IMR-90 (cell line): ENCODE results near the gene NEK11. TPM values are rescaled to one million over a fixed set of nuclear protein-coding genes. Genes with fewer than 3 reads are reported as not detected.

Experiments
- ATAC-seq: fragments of 200-7000 bp; cut with Tn5 transposase; 2 replicates; pipeline ENCODE4 v1.9.1; 2020; ENCODE audit warnings: low read depth, mild to moderate bottlenecking, moderate library complexity
- BruUV-seq: library from RNA; stranded (reverse); fragments of 400-500 nt; replicated peaks from 2 replicates; lab custom pipeline; 2021; lab: Mats Ljungman, UMichigan
- CTCF ChIA-PET: fragments of 300-600 bp; formaldehyde crosslinking; extraction: SDS; loops from one replicate; lab custom pipeline; 2021; ENCODE audit warnings: antibody characterized with exemption; lab: Yijun Ruan, JAX
- POLR2A ChIA-PET: fragments of 300-600 bp; sonication (Branson Sonifier 250); formaldehyde crosslinking; loops from one replicate; lab custom pipeline; 2022; ENCODE audit warnings: antibody characterized with exemption; ENCODE audit not compliant: unreplicated experiment; lab: Charles Lee
- DNase-seq: peaks from one replicate; pipeline ENCODE4 v3.0.0; 2013
- H2AFZ ChIP-seq: replicated peaks from 2 replicates; pipeline ENCODE3; 2013; ENCODE audit warnings: low read length, mild to moderate bottlenecking; ENCODE audit not compliant: poor library complexity
- H2AK5ac ChIP-seq: 2 replicates; pipeline ENCODE4 v1.6.1; 2013; ENCODE audit warnings: low read depth, low read length, inconsistent platforms
- H2AK9ac ChIP-seq: replicated peaks from 2 replicates; pipeline ENCODE3; 2013; ENCODE audit warnings: mild to moderate bottlenecking, low read depth, low read length, moderate library complexity; ENCODE audit not compliant: poor library complexity
- H2BK120ac ChIP-seq: 2 replicates; pipeline ENCODE4 v1.6.1; 2013; ENCODE audit warnings: low read depth, low read length, inconsistent platforms
- H2BK15ac ChIP-seq: 3 replicates; pipeline ENCODE4 v1.6.1; 2013; ENCODE audit warnings: low read depth, low read length, inconsistent platforms
- H2BK20ac ChIP-seq: 2 replicates; pipeline ENCODE4 v1.6.1; 2013; ENCODE audit warnings: low read depth, mild to moderate bottlenecking, inconsistent platforms, low read length, moderate library complexity
- H2BK5ac ChIP-seq: 2 replicates; pipeline ENCODE4 v1.6.1; 2013; ENCODE audit warnings: mild to moderate bottlenecking, low read depth, low read length, inconsistent platforms; ENCODE audit not compliant: poor library complexity, severe bottlenecking
- H3K14ac ChIP-seq: replicated peaks from 2 replicates; pipeline ENCODE4 v1.6.1; 2013; ENCODE audit warnings: low read depth, low read length, inconsistent platforms
- H3K18ac ChIP-seq: 2 replicates; pipeline ENCODE4 v1.6.1; 2013; ENCODE audit warnings: low read depth, low read length, control low read depth
- H3K23ac ChIP-seq: 2 replicates; pipeline ENCODE4 v1.6.1; 2013; ENCODE audit warnings: low read depth, low read length, inconsistent platforms
- H3K27ac ChIP-seq: 2 replicates; pipeline ENCODE4 v1.5.1; 2013; ENCODE audit warnings: mild to moderate bottlenecking, control low read depth, low read length; ENCODE audit not compliant: insufficient read depth
- H3K27me3 ChIP-seq: 2 replicates; pipeline ENCODE4 v1.6.1; 2013; ENCODE audit warnings: low read length; ENCODE audit not compliant: control insufficient read depth, insufficient read depth
- H3K36me3 ChIP-seq: 2 replicates; pipeline ENCODE4 v1.6.1; 2013; ENCODE audit warnings: low read length, mixed read lengths; ENCODE audit not compliant: control insufficient read depth, insufficient read depth
- H3K4ac ChIP-seq: 2 replicates; pipeline ENCODE4 v1.6.1; 2013; ENCODE audit warnings: low read depth, low read length, inconsistent platforms
- H3K4me1 ChIP-seq: 2 replicates; pipeline ENCODE4 v1.6.1; 2013; ENCODE audit warnings: low read length, mixed read lengths; ENCODE audit not compliant: control insufficient read depth, insufficient read depth
- H3K4me2 ChIP-seq: 2 replicates; pipeline ENCODE4 v1.6.1; 2013; ENCODE audit warnings: low read depth, mild to moderate bottlenecking, control low read depth, low read length, moderate library complexity
- H3K4me3 ChIP-seq: 2 replicates; pipeline ENCODE4 v1.5.1; 2013; ENCODE audit warnings: low read depth, mild to moderate bottlenecking, control low read depth, low read length, moderate library complexity; ENCODE audit not compliant: insufficient read depth
- H3K56ac ChIP-seq: 2 replicates; pipeline ENCODE4 v1.6.1; 2013; ENCODE audit warnings: low read length, inconsistent platforms; ENCODE audit not compliant: insufficient read depth; ENCODE audit errors: extremely low read depth
- H3K79me1 ChIP-seq, 2 experiments: 2 replicates each; pipeline ENCODE4 v1.6.1; 2013; ENCODE audit warnings: low read length in 2 of 2, inconsistent platforms in 1 of 2, low read depth in 1 of 2
- H3K9ac ChIP-seq: 2 replicates; pipeline ENCODE4 v1.6.1; 2013; ENCODE audit warnings: low read depth, low read length, control low read depth
- H3K9me1 ChIP-seq: 2 replicates; pipeline ENCODE4 v1.6.1; 2013; ENCODE audit warnings: low read length, inconsistent platforms; ENCODE audit not compliant: insufficient read depth
- H3K9me3 ChIP-seq: 2 replicates; pipeline ENCODE4 v1.6.1; 2013; ENCODE audit warnings: low read length; ENCODE audit not compliant: control insufficient read depth, insufficient read depth
- H4K20me1 ChIP-seq: 2 replicates; pipeline ENCODE4 v1.6.1; 2013; ENCODE audit warnings: low read length, inconsistent platforms; ENCODE audit not compliant: insufficient read depth
- H4K5ac ChIP-seq: 2 replicates; pipeline ENCODE4 v1.6.1; 2013; ENCODE audit warnings: mild to moderate bottlenecking, low read depth, low read length, control low read depth
- H4K8ac ChIP-seq, 2 experiments: 2 replicates each; pipeline ENCODE4 v1.6.1; 2013; ENCODE audit warnings: low read depth in 2 of 2, low read length in 2 of 2, control low read depth in 1 of 2, inconsistent platforms in 1 of 2
- H4K91ac ChIP-seq: 2 replicates; pipeline ENCODE4 v1.6.1; 2013; ENCODE audit warnings: low read depth, low read length, inconsistent platforms; ENCODE audit not compliant: insufficient read depth
- MXI1 ChIP-seq: IDR thresholded peaks from 2 replicates; pipeline ENCODE4 v1.6.1; 2012; ENCODE audit warnings: low read depth, mild to moderate bottlenecking, low read length, moderate library complexity, borderline replicate concordance
- RFX5 ChIP-seq: IDR thresholded peaks from 2 replicates; pipeline ENCODE4 v1.8.0; 2012; ENCODE audit warnings: low read depth, mild to moderate bottlenecking, low read length, moderate library complexity
- WGBS, 2 experiments: methylation state at CpG; one replicate each; pipeline versions ENCODE4 v1.1.5 to v1.1.7; 2013; ENCODE audit warnings: missing lambda C conversion rate in 2 of 2; ENCODE audit not compliant: insufficient read length in 1 of 2; ENCODE audit errors: extremely low coverage in 2 of 2; 5-methylcytosine and 5-hydroxymethylcytosine counted together
- dilution Hi-C: fragments of 300-500 bp; cut with HindIII; formaldehyde crosslinking; loops from one replicate; pipeline ENCODE4 v1.14.3; 2018; ENCODE audit warnings: low sequenced_read_pairs; ENCODE audit not compliant: unreplicated experiment
- in situ Hi-C: fragments of 300-500 bp; cut with MboI; formaldehyde crosslinking; loops from 3 replicates; pipeline ENCODE4 v1.14.3; 2019; ENCODE audit warnings: low sequenced_read_pairs, inconsistent platforms, mixed read lengths
- intact Hi-C: fragments of 100-400 bp; cut with micrococcal nuclease; formaldehyde crosslinking; loops from 2 replicates; pipeline ENCODE4 v1.10.0; 2022
- polyA plus RNA-seq, 3 experiments: library from polyadenylated mRNA; depleted of rRNA; stranded (reverse); fragments of >200 nt; gene quantifications; 2 replicates each; pipeline ENCODE4 v1.2.3, GENCODE V29; 2012; ENCODE audit warnings: low replicate concordance in 1 of 3
- total RNA-seq: library from RNA; depleted of rRNA; stranded (reverse); fragments of >200 nt; gene quantifications from 2 replicates; pipeline ENCODE4 v1.2.3, GENCODE V29; 2012
- TF ChIP-seq, protein P1 (sequence below): fragments of 150-350 bp; IDR thresholded peaks from 2 replicates; pipeline ENCODE4 v1.6.1; 2017; ENCODE audit warnings: mild to moderate bottlenecking, antibody characterized with exemption, low read length, low read depth

Gene NEK11
- total and polyA plus RNA-seq, 2 of the 4 experiments (the other 2 are of a cell fraction), result 1.1 to 1.6 TPM

DNA sequence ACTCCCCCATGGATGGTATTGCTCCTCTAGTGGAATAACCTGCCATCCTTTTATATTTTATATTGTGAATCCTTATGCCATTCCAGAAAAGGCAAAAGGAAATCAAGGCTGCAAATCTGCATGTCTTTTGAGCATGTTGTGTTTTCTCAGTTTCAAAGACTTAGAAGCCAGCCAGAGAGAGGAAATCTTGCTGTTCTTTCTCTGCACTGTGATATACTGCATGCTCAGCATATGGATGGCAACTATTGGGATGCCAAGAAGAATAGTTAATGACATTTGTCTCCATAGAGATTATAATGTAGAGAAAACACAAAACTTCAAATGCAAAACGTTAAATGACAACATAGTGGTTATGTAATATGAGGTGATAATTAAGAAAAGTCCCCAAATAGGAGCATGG lies 248.9 kb downstream of the NEK11 start:
- no peak overlapping the region for H4K91ac ChIP-seq
- H3K23ac ChIP-seq, result no peak overlapping the region
- H3K4me1 ChIP-seq, result no peaks in the 10 kb centered on the region
- ChIA-PET CTCF (no interaction called here), POLR2A (no interaction called here)
- H3K27ac ChIP-seq, result no peak overlapping the region
- H2BK5ac ChIP-seq, result no peak overlapping the region
- H3K79me1 ChIP-seq, result no peaks in the 10 kb centered on the region
- no peak overlapping the region for H4K5ac ChIP-seq
- dilution Hi-C loops, result no loop called here
- H3K4ac ChIP-seq, result no peak overlapping the region
- H3K14ac ChIP-seq, result no peak overlapping the region
- TF ChIP-seq MXI1 (no peak), RFX5 (no peak)
- TF ChIP-seq, protein P1, sequence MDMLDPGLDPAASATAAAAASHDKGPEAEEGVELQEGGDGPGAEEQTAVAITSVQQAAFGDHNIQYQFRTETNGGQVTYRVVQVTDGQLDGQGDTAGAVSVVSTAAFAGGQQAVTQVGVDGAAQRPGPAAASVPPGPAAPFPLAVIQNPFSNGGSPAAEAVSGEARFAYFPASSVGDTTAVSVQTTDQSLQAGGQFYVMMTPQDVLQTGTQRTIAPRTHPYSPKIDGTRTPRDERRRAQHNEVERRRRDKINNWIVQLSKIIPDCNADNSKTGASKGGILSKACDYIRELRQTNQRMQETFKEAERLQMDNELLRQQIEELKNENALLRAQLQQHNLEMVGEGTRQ, result no peak
- DNase-seq (no peak), ATAC-seq (no peak)
- no peak overlapping the region for H3K4me3 ChIP-seq
- H3K9me3 ChIP-seq, result no peaks in the 10 kb centered on the region
- no TSS peak for BruUV-seq
- no peak overlapping the region for H2AK5ac ChIP-seq
- H3K36me3 ChIP-seq, result no peaks in the 10 kb centered on the region
- H2BK120ac ChIP-seq, result no peak overlapping the region
- intact Hi-C loops, result no loop called here
- H2BK20ac ChIP-seq, result no peak overlapping the region
- no peaks in the 10 kb centered on the region for H3K27me3 ChIP-seq
- H3K9ac ChIP-seq, result no peak overlapping the region
- no peak overlapping the region for H2AFZ ChIP-seq
- no peaks in the 10 kb centered on the region for H4K20me1 ChIP-seq
- H3K18ac ChIP-seq, result no peak overlapping the region
- no peak overlapping the region for H3K56ac ChIP-seq
- H2AK9ac ChIP-seq, result no peak overlapping the region
- H2BK15ac ChIP-seq, result no peak overlapping the region
- H4K8ac ChIP-seq, result no peak overlapping the region
- no peak overlapping the region for H3K4me2 ChIP-seq
- in situ Hi-C loops, result no loop called here
- no CpG with 5 or more reads among the region's 1 CpG for WGBS, 2 experiments
- no peaks in the 10 kb centered on the region for H3K9me1 ChIP-seq
